ENCODE results near the gene LYL1. TPM values are rescaled to one million over a fixed set of nuclear protein-coding genes. Genes with fewer than 3 reads are reported as not detected.

Gene LYL1
- total RNA-seq, 1 donor from 2014 or later = 13.0 TPM

DNA sequence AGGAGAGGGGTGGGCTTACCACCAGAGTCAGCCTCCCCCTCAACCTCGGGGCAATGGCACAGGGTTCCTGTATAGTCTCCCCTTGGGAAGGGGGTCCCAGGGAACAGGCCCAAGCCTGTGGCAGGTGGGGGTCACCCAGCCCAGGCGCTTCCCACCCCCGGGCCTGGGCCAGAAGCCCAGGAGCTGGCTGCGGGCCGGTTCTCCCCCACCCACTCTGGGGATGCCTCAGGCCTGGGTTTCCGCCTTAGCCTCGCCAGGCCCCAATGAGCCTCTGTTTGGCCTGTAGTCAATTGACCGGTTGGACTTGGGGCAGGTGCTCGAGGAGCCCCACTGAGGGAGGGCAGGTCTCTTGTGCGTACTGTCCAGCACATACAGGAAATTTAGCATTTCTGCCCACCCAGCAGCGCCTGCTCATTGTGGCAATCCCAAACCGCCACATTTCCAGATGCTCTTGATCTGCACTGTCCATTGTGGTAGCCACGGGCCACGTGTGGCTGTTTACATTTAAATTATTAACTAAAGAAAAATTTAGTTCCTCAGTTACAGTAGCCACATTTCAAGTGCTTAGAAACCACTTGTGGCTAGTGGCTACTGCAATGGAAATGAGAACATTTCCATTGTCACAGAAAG is 9.9 kb downstream of the LYL1 start:
- no peak for DNase-seq (ENCODE audit: low spot score)

DNA sequence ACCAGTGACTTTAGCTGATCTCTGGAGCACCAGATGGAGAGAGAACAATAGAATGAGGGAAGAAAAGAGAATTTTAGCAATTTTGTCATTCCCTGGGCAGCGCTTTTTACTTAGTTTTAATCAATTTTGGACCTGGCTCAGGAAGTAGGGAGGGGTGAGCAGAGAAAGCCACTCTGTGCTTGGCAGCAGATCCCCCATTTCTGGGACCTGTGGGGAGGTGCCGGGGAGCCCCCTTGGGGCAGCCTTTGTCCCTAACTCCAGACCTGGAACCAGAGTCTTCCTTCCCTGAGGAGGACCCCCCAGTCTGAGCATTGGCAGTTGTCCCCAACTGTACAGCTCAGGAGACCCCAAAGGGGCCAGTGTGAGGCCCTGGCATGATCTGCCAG is 10.5 kb downstream of the LYL1 start:
- DNase-seq (ENCODE audit: low spot score) = no peak

DNA sequence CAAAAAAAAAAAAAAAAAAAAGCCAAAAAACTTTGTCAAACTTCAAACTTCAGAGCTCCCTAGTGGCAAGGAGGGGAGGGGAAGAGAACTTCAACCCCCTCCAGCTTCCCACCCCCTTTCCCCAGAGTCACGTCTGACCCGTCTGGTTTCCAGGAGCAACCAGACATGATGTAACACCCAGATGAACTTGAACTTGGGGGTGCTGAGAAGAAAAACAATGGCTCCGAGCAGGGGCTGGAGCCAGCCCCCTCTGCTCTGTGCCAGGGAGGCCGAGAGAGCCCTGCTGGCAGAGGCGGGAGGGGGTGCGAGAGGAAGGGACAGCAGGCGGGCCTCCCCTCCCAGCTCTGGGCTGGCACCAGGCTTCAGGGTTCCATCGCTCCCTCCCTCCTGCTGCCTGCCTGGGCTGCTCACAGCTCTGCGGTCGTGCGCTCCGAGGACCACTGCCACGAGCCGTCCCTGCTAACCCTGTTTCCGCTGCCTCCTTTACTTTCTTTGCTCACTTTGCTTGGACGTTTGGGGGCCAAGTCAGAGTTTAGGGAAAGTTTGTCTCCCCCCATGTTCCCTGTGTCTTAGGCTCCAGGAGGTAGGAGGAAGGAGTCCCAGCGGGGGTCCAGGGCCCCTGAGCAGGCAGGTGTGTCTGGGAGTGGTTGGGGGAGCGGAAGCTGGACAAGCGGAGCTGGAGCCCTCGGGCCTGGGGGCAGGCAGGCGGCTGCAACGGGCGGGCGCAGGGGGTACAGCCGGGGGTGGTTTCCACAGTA is 11.1 kb downstream of the LYL1 start:
- DNase-seq (ENCODE audit: low spot score) = peak; percentile 98

DNA sequence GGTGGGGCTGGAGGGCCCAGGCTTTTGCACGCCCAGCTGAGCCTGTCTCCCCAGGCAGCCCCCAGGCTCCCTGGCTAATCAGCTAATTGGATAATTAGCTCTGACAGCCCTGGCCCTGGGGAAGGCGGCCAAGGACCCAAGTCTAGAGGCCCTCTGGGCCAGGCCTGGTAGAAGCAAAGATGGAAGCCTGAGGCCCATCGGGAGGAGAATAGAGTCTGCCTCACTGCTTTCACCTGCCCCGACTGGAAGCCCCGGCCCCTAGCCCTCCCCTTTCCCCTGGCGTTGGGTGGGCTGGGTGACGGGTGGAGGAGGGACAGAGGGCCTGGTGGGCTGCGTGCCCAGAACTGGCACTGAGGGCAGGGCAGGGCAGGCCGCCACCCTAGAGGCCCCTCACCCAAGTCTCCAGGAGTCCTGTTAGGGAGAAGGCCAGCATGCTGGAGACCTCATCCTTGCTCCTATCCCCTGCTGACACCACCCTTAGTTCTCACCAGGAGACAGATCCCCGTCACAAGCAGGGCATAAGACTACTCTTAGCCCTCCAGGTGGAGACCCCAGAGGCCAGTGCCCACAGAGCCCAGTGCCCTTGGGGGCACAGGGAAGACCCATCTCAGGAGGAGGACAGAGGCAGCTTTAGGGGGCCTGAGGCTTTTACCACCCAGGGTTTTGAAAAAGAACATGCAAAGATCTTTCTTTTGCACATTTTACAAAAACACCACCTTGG is 12.0 kb downstream of the LYL1 start:
- no peak for DNase-seq (ENCODE audit: low spot score)

DNA sequence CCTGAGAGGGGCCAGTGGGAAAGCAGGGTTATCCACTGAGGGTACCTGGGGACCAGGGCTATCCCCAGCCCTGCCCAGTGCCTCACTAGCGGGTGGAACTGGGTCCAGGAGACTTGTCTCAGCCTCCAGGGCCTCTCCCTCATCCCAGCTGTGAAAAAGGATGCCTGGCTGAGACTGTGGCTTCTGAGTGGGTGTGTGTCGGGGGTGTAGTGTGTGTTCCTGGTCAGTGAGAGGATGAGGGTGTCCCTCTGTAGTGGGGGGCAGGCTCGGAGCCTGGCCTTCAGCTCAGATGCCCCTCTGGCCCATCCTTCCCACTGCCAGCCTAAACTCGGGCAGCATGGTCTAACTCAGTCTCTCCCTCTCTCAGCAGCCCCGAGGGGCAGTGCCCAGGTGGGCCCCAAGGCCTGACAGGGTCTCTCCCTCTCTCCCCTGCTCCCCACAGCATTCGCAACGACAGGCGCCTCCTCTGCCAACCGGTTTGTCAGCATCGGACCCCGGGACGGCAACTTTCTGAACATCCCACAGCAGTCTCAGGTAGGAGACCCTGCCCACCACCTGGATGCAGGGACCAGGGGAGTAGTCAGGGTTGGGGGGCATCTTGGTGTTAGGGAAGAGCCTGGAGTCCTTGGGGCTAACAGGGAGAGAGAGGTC is 12.7 kb downstream of the LYL1 start:
- DNase-seq (ENCODE audit: low spot score) = no peak

DNA sequence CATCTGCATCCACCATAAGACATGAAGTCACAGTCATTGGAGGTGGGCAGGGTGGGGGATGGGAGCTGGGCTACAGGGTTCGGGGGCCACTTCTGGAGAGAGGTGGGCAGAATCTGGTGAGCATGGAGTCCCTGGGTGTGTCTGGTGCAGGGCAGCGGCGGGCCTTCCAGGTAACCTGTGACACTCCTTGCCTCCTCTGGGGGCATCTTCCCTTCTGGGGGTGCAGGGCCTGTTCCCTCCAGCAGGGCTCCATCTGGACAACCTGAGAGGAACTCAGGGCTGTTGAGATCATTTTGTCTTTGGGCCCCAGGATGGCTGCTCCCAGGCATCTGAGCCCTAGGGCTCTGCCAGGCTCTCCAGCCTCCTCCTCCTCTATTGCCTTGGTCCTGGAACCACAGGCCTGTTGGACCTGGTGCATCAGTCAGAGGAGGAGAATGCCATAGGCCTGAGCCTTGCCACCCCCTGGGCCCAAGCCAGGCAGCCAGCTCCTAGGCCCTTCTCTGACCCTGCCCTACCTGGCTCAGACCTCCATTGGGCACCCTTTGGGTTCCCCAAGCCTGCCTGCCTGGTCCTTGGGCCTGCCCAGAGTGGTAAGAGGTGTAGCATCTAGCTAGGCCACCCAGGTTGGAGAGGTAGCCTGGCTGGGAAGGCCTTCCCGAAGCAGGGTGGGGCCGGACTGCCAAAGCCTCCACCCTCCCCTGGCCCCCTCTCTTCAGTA is 13.4 kb downstream of the LYL1 start:
- no peak for DNase-seq (ENCODE audit: low spot score)

DNA sequence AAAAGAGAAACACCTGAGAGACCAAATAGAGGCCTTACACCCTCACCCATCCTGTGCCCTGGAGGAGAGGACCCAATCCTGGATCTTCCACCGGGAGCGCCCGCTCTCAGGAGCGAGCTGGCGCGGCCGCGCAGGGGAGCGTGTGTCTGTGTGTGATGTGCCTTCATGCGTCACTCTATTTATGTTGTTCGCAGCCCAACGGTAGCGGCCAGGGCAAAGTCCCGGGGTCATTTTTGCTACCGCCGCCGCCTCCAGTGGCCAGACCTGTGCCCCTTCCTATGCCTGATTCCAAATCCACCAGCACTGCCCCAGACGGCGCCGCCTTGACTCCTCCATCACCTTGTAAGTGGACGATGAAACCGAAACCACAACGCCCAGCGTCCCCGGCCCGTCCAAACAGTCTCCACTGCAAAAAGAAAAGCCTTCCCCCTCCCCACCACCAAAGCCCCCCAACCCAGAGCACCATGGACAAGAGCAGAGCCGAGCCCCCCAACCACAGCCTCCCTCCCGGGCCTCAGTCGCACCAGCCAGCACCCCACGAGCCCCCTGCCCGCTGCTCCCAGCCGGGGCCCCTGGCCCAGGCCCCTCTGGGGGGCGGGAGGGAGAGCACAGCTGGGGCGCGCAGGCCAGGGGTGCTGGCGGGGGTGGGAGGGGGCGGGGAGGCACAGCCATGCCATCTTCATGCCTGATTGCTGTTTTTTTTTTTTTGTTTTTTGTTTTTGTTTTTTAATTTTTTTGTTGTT is 14.7 kb downstream of the LYL1 start:
- no peak for DNase-seq (ENCODE audit: low spot score)

DNA sequence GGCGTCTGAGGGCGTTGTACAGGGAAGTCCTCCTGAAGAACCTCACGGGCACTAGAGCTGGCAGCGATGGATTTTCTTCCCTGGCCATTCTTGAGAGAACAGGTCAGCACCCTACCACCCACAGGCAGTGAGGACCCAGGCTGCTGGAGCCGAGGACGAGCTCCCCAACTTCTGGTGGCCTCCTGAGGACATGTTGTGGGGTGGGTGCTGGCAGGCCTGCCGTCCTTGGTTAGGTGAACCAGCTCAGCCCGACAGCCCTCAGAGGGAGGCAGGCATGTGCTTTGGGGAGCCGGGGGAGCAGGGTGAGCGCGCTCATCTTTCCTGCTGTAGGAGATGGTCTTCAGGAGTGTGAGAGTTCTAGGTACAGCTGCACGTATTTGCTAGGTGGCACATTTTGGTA is 15.4 kb downstream of the LYL1 start:
- DNase-seq (ENCODE audit: low spot score) = no peak

DNA sequence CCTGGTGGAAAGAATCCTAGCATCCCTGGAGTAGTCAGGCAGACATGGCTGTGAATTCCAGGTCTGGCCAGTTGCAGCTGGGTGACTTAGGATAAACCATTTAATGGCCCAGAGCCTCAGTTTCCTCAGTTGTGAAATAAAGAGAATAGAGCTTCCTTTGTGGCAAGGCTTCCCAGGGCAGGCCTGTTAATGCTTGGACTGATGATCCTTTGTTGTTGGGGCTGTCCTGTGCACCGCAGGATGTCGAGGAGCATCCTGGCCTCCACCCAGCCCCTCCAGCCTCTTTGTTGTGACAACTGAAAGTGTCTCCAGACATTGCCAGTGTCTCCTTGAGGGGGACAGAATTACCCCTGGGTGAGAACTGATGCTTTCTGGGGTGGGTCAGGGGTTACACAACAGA is 16.3 kb downstream of the LYL1 start:
- DNase-seq (ENCODE audit: low spot score) = no peak

DNA sequence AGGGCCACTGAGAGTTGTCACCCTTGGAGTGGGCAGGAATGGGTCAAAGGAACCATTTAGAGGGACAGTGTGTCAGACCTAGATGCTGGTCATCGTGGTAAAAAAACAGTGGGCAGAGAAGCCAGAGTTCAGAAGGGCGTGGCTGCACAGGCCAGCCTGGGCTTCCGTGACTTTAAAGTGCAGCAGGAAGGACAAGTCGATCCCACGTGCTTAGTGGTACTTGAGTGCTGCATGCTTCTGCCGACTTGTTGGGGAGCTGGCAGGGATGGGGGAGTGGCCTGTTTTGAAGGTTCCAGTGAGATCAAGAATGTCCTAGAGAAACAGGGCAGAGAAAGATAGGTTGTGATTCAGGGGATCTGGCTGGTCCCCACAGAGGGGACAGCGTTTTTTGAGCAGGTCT is 17.0 kb downstream of the LYL1 start:
- no peak for DNase-seq (ENCODE audit: low spot score)

DNA sequence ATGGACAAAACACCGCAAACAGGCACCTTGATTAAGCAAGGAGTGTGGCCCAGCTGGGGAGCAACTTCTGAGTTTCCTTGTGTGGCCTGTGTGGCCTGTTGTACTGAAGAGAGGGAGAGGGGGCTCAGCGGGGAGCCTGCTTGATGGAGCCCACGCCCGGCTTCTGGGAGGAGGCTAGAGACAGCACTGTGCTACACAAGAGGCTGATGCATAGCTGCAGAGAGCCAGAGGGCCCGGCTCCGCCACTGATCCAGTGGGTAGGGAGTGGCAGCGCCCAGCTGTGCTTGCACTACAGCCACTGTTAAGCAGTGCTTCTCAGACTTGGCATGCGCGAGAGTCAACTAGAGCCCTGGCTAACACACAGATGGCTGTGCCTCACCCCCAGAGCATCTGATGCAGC is 19.0 kb downstream of the LYL1 start:
- DNase-seq (ENCODE audit: low spot score) = no peak

DNA sequence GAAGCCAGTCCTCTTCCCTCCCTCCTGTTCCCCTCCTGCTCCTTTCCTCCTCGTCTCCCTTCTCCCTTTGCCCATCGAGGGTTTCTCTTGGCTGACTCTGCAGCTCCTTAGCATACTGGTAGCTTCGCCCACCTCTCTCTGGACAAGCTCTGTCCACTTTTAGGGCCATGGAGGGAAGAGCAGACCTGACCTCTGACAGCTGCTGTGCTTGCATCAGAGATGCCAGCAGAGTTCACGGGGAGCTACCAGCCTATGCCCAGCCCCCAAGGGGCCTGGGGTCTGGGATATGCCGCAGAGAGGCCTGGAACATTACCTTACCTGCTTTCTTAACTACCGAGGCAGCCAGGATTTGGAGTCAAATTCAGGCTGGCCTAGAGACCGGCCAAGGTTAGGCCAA is 19.7 kb downstream of the LYL1 start:
- no peak for DNase-seq (ENCODE audit: low spot score)

DNA sequence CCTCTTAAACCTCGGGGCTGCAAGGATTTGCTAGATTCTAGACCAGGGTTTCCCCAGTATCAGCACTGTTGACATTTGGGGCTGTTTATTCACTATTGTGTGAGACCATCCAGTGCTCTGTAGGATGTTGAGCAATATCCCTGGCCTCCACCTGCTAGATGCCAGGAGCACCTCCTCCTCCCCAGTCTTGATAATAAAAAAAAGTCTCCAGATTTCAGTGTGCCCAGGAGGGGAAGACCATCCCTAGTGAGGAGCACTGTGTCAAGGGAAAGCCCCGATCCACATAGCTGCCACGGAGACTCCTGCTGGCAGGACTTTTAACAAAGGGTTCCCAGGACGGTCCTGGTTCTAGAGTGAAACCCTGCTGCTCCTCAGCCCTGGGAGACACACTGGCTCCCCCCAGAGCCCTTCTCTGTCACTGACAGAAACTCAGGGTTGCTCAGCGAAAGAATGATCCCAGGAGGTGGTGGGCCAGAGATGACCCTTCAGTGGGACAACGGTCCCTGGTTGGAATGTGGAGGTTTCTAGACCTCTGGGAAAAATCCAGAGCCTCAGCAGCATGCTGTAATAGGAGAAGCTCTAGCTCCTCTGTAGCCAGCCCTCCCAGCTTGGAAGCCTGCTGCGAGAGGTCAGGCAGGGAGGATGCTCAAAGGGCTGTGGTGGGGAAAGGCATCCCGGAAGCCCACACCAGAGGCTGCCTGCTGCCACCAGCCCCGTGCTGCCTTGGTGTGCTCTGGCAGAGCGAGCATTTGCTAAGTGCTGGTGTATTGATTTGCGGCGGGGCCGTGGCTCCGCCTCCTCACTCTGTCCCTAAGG is 20.3 kb downstream of the LYL1 start:
- DNase-seq (ENCODE audit: low spot score) = no peak

DNA sequence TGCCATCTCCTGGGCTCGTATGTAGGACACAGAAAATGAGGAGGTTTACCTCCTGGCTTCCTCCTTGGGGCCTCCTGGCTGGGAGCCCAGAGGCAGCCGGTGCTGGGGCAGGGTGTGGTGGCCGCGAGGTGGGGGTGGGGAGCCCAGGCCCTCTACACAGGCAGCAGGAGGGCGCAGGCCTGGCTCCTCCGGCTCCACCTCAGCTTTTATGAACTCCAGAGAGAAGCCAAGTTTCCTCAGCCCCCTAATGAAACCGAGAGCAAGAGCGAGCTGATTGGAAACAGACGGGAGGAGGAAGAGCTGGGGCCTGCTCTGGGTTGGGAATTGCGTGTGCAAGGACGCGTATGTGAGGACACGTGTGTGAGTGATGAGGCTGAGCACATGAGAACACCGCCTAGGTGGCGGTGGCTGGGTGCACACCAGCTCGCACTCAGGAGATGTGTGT is 23.1 kb downstream of the LYL1 start:
- DNase-seq (ENCODE audit: low spot score) = peak; percentile 95

DNA sequence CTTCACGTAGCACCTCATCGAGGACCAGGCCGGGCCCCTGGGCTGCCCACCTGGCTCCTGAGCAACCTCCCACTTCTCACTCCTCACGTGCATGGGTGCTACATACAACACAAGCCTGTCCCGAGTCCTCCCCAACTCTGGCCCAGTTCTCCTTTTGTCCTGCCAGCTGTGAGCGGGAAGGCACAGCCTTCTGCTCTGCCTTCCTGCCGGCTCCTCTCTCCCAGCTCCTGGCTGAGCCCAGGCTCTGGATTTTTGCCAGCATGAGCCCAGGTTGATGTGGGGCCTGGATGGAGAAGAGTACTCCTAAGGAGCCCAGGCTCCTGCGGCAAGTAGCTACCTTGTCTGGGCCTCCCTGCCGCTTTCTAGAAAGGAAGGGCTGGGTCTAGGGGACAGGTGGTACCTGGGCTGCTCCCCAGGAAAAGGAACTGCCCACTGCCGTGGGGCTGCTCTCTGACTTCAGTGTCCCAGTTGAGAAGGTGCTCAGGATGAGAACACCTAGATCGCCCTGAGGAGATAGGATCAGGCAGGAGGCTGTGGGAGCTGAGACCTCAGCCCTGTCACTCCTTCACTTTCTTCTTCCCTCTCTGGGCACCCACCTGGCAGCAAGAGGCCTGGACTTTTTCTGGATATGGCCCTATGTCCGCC is 23.6 kb downstream of the LYL1 start:
- no peak for DNase-seq (ENCODE audit: low spot score)

DNA sequence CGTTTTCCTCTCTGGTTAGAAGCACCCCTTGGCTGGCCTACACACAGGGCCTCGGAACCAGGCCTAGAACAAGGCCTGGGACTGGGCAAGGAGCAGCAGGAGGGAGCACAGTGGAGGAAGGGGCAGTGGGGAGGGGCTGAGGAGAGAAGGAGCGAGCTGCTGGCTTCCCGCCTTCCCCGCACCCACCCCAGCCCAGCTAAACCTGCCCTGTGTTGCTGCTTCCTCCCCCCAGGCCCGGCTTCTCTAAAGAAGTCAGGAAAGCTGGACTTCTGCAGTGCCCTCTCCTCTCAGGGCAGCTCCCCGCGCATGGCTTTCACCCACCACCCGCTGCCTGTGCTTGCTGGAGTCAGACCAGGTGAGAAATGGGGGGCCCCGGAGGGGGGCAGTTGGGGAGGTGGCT is 24.3 kb downstream of the LYL1 start:
- no peak for DNase-seq (ENCODE audit: low spot score)

DNA sequence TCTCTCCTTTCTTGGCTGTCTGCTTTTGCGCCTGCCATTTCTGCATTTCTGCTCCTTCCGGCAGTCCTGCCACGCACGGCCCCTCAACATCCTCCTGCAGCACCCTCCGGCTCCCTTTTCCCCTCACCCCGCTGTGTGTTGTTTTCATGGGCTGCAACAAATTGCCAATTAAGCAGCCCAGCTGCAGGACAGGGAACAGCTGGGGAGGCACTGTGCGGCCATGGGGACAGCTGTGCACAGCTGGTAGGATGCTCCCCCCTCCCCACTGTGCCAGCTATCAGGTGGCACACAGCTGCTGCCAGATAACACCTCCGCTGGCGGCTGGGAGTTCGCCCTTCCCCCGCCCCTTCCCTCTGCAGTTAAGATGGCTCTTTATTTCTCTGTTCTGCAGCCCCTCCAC is 25.4 kb downstream of the LYL1 start:
- DNase-seq (ENCODE audit: low spot score) = no peak

DNA sequence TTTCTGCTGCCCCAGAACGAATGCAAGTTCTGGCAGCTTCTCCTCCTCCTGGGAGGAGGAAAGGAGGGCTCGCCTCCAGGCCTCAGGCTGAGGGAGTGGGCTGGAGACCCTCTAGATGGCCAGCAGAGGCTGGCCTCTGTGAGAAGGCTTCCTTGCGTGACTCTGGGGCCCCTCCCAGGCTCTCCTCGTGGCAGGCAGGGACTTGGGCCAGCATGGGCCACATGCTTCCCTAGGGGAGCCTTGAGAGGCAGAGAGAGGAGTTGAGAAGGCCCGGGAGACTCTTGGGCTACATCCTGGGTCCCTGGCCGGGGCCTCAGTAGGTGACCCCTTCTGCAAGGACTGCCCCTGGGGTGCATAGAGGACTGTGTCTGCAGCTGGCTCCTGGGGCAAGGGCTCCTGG is 25.9 kb downstream of the LYL1 start:
- DNase-seq (ENCODE audit: low spot score) = no peak

DNA sequence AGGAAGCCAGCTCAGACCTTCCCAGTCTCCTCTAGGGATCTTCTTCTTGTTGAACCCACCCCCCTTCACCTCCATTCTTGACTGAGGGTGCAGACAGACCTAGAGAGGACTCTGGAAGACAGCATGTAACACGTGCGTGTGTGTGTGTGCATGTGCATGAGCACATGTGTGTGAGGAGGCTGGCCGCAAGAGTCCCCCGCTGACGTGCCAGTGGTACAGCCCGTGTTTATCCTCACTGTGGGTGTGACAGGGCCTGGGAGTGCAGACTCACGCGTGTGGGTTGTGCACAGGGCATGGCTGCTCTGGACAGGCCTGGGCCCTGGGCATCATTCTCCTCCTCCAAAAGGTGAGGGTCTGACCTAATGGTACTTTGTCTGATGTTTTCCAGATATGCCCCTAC is 26.3 kb downstream of the LYL1 start:
- DNase-seq (ENCODE audit: low spot score) = no peak

DNA sequence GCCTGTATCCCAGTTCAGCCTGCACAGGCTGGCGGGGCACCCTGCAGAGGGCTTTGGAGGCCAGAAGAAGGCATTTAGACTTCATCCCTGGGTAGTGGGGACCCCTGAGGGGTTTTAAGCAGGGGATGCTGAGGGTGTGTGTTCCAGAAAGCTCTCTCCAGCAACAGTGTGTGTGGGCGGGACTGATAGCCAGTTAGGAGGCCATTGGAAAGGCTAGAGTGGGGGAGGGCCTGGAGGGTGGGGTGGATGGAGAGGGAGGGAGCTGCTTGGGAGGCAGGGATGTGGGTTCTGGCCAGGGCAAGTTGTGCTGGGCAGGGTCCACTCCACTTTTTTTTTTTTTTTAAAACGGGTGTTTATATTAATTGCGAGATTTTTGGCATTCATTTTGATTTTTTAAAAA is 28.3 kb downstream of the LYL1 start:
- DNase-seq (ENCODE audit: low spot score) = no peak
